ENCODE results near the gene ITGAV.

The ITGAV gene

DNA sequence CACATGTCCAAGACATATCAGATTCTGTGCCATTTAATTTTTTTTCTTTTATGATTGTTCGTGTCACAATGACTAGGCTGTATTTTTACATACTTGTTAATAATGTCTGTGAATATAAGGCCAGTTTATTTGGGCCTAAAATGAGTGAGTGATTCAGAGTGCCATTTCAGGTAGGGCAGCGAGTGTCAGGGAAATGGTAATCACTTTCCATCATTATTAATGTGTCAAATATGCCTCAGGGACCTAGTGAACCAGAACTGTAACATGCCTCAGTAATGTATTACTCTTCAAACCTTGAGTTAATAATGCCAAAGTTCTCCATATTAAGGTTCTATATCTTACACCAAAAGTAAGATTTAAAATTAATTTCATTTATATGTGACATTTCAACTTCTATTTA, 112.6 kb downstream of the ITGAV start:
- Histone ChIP-seq H3K9me3 (ENCODE audit: low read length) (no peaks in the 10 kb centered on the region), H3K36me3 (ENCODE audit: insufficient read depth, low read length) (no peaks in the 10 kb centered on the region), H3K27ac (ENCODE audit: low read depth, low read length) (no peak overlapping the region), H3K4me3 (ENCODE audit: low read depth in 1 of 2, low read length in 2 of 2) (no peak overlapping the region), H3K4me1 (ENCODE audit: insufficient read depth, low read length) (no peaks in the 10 kb centered on the region), H3K27me3 (ENCODE audit: control insufficient read depth in 1 of 2, insufficient read depth in 2 of 2, low read length in 2 of 2) (no peaks in the 10 kb centered on the region), H3K9ac (ENCODE audit: low read length) (no peak overlapping the region)

DNA sequence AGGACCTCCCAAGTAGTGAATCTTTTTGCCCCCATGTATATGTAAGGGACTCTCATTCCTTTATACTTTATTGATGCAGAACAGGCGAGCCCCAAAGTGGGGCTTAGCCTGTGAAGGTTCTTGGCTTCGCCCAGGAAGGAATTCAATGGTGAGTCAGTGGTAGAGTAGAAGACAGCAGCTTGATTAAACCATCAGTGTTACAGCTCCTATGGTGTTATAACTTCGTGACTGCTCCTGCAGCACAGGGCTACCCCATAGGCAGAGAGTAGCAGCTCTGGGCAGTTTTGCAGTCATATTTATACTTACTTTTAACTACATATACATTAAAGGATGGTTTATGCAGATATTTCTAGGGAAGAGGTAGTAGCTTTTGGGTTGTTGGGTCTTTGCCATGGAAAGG, 115.0 kb downstream of the ITGAV start:
- Histone ChIP-seq H3K27me3 (ENCODE audit: control insufficient read depth in 1 of 2, insufficient read depth in 2 of 2, low read length in 2 of 2) (no peaks in the 10 kb centered on the region), H3K9ac (ENCODE audit: low read length) (no peak overlapping the region), H3K9me3 (ENCODE audit: low read length) (no peaks in the 10 kb centered on the region), H3K4me3 (ENCODE audit: low read depth in 1 of 2, low read length in 2 of 2) (no peak overlapping the region), H3K36me3 (ENCODE audit: insufficient read depth, low read length) (no peaks in the 10 kb centered on the region), H3K27ac (ENCODE audit: low read depth, low read length) (no peak overlapping the region), H3K4me1 (ENCODE audit: insufficient read depth, low read length) (no peaks in the 10 kb centered on the region)

DNA sequence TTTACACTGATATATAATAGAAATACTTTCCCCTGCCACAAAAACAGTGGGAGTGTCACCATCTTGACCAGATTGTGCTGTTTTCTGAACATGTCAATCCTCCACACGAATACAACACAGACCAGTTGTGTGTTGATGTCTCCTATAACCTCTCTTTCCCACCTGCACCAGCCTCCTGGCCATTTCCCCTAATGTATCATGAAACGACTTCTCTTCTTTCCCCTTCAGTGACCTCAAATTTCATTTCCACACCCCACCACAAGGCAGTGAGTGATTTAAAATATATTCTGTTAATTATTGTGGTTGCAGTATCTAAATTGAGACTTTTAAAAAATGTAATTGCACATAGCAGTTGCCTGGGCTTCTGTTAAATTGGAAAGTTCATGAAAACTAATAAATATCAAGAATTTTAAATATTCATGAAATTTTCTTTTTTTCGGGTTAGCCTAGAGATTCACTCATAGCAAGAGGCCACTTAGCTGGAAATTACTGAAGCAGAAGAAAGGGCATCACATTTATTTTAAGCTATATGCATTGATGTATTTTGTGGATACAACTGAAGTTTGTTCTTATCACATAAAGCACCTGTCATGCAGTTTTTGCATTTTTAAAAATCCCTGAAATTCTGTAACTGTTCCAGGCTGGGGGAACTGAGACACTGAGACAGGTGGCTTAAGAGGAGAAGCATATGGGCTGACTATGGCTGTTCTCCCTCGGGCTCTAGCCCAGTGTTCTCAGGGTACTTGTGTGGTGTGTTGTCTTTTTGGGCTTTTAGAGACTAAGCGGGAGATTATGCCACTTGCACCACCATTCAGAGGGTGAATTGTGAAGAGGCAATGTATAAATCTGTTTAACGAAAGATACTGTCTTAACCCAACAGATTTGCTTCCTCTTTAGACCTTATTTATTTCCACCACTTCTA, 119.9 kb downstream of the ITGAV start:
- no peaks in the 10 kb centered on the region for H3K36me3 ChIP-seq (ENCODE audit: insufficient read depth, low read length)
- no peak overlapping the region for H3K27ac ChIP-seq (ENCODE audit: low read depth, low read length)
- H3K9me3 ChIP-seq (ENCODE audit: low read length) = no peaks in the 10 kb centered on the region
- no peaks in the 10 kb centered on the region for H3K4me1 ChIP-seq (ENCODE audit: insufficient read depth, low read length)
- no peak overlapping the region for H3K4me3 ChIP-seq (ENCODE audit: low read depth in 1 of 2, low read length in 2 of 2)
- no peaks in the 10 kb centered on the region for H3K27me3 ChIP-seq (ENCODE audit: control insufficient read depth in 1 of 2, insufficient read depth in 2 of 2, low read length in 2 of 2)
- no peak overlapping the region for H3K9ac ChIP-seq (ENCODE audit: low read length)

DNA sequence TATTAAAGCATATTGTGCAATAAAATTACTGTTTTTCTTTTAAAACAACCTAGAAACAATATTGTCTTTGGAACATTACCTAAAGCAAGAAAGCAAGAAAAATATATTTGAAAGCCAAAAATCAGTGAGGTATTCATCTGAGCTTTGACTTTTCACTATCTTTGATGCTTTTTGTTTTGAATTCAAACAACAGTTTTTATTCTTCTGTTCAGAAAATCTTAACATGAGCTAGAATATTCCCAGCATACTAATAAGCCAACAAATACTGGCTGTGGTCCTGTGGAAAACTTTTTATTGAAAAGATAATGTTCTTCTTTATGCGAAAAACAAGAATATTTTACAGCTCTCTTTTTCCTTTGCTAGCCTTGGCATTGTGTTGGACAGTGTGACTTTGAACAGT, 123.8 kb downstream of the ITGAV start:
- Histone ChIP-seq H3K9ac (ENCODE audit: low read length) (no peak overlapping the region), H3K4me1 (ENCODE audit: insufficient read depth, low read length) (peaks cover 5% of the 10 kb centered on the region), H3K9me3 (ENCODE audit: low read length) (no peaks in the 10 kb centered on the region), H3K36me3 (ENCODE audit: insufficient read depth, low read length) (no peaks in the 10 kb centered on the region), H3K27me3 (ENCODE audit: control insufficient read depth in 1 of 2, insufficient read depth in 2 of 2, low read length in 2 of 2) (no peaks in the 10 kb centered on the region), H3K27ac (ENCODE audit: low read depth, low read length) (no peak overlapping the region), H3K4me3 (ENCODE audit: low read depth in 1 of 2, low read length in 2 of 2) (no peak overlapping the region)

DNA sequence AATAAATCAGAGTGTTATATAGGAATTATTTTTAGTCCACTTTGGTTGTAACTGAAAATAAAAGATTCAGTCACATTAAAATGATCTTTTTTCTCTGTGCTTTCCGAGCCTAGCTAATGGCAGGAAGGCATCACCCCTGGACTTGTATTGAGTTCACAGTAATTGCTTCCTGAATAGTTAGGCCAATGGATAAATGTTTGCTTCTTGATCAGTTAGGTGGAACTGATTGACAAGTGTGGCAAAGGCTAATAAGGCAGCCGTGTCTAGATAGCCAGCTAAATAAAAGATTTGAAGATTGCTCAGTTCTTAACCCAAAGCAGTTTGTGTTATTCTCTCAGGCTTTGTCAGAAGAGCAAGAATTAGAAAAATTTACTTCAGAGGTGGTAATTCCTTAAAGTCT, 124.8 kb downstream of the ITGAV start:
- H3K9ac ChIP-seq (ENCODE audit: low read length) = no peak overlapping the region
- H3K27ac ChIP-seq (ENCODE audit: low read depth, low read length) = no peak overlapping the region
- H3K36me3 ChIP-seq (ENCODE audit: insufficient read depth, low read length) = no peaks in the 10 kb centered on the region
- no peaks in the 10 kb centered on the region for H3K27me3 ChIP-seq (ENCODE audit: control insufficient read depth in 1 of 2, insufficient read depth in 2 of 2, low read length in 2 of 2)
- no peaks in the 10 kb centered on the region for H3K9me3 ChIP-seq (ENCODE audit: low read length)
- peaks cover 5% of the 10 kb centered on the region for H3K4me1 ChIP-seq (ENCODE audit: insufficient read depth, low read length)
- no peak overlapping the region for H3K4me3 ChIP-seq (ENCODE audit: low read depth in 1 of 2, low read length in 2 of 2)

DNA sequence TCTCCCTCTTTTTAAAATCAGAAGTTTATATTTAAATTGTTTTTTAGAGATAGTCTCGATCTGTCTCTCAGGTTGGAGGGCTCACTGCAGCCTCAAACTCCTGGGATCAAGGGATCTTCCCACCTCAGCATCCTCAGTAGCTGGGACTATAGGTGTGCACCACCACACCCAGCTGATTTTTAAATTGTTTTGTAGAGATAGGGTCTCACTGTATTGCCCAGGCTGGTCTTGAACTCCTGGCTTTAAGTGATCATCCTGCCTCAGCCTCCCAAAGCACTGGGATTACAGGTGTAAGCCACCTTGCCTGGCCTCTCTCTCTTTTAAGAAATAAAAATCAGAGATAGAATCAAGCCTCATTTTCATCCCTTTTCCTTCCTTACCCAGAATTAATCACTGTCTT, 126.1 kb downstream of the ITGAV start:
- H3K27me3 ChIP-seq (ENCODE audit: control insufficient read depth in 1 of 2, insufficient read depth in 2 of 2, low read length in 2 of 2) = no peaks in the 10 kb centered on the region
- no peak overlapping the region for H3K9ac ChIP-seq (ENCODE audit: low read length)
- H3K4me1 ChIP-seq (ENCODE audit: insufficient read depth, low read length) = peaks cover 7% of the 10 kb centered on the region
- no peak overlapping the region for H3K4me3 ChIP-seq (ENCODE audit: low read depth in 1 of 2, low read length in 2 of 2)
- H3K36me3 ChIP-seq (ENCODE audit: insufficient read depth, low read length) = no peaks in the 10 kb centered on the region
- H3K27ac ChIP-seq (ENCODE audit: low read depth, low read length) = no peak overlapping the region
- H3K9me3 ChIP-seq (ENCODE audit: low read length) = no peaks in the 10 kb centered on the region

DNA sequence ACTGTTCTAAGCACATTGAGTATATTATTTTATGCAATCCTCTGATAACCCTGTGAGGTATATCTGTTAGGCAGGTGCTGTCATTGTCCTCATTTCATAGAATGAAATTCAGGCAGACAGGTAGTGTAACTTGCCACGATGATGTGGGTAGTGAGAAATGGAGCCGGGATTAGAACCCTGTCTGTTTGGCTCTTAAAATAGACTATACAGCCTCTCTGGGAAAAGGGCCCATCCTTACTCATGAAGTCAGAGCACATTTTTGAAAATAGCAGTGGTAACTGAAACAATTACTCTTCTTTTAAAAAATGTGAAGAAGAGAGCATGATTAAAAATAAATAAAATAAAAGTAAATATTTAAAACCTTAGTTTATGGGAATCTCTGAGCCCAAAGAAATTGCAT, 127.0 kb downstream of the ITGAV start:
- H3K27ac ChIP-seq (ENCODE audit: low read depth, low read length) = no peak overlapping the region

DNA sequence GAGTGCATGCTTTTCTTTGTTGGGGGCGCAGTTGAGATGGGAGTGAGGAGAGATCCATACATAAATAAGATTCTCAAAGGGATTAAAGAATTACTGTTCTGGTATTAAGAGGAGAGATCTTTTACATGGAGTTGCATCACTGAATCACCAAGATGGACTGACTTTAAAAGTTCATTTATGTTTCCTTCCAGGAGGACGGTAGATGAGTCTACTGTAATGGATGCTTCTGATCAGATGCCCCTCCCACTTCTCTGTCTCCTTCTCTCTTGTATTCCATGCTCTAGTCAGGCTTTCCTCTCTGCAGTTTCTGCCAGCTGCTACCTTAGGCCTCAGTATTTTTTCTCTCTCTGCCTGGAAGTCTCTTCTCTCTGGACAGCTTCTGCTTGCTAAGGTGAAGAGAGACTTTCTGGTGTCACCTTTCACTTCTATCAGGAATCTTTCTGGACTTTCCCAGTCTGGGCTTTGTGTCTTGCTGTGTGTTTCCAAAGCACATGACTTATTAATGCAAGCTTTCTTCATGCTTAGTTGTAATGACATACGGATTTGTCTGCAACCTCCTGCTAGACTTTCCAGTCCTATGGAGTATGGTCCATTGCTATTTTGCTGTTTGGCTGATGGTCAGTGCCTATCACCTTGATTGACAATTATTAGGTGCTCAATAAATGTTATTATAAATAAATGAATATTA, 127.6 kb downstream of the ITGAV start:
- Histone ChIP-seq H3K36me3 (ENCODE audit: insufficient read depth, low read length) (no peaks in the 10 kb centered on the region), H3K9me3 (ENCODE audit: low read length) (no peaks in the 10 kb centered on the region), H3K9ac (ENCODE audit: low read length) (no peak overlapping the region), H3K4me1 (ENCODE audit: insufficient read depth, low read length) (peaks cover 9% of the 10 kb centered on the region), H3K4me3 (ENCODE audit: low read depth in 1 of 2, low read length in 2 of 2) (no peak overlapping the region), H3K27me3 (ENCODE audit: control insufficient read depth in 1 of 2, insufficient read depth in 2 of 2, low read length in 2 of 2) (no peaks in the 10 kb centered on the region), H3K27ac (ENCODE audit: low read depth, low read length) (no peak overlapping the region)

More for the DNA sequence above, 127.0 kb downstream of the ITGAV start:
- Histone ChIP-seq H3K36me3 (ENCODE audit: insufficient read depth, low read length) (no peaks in the 10 kb centered on the region), H3K27me3 (ENCODE audit: control insufficient read depth in 1 of 2, insufficient read depth in 2 of 2, low read length in 2 of 2) (no peaks in the 10 kb centered on the region), H3K9me3 (ENCODE audit: low read length) (no peaks in the 10 kb centered on the region), H3K4me3 (ENCODE audit: low read depth in 1 of 2, low read length in 2 of 2) (no peak overlapping the region), H3K4me1 (ENCODE audit: insufficient read depth, low read length) (peaks cover 9% of the 10 kb centered on the region), H3K9ac (ENCODE audit: low read length) (no peak overlapping the region)

DNA sequence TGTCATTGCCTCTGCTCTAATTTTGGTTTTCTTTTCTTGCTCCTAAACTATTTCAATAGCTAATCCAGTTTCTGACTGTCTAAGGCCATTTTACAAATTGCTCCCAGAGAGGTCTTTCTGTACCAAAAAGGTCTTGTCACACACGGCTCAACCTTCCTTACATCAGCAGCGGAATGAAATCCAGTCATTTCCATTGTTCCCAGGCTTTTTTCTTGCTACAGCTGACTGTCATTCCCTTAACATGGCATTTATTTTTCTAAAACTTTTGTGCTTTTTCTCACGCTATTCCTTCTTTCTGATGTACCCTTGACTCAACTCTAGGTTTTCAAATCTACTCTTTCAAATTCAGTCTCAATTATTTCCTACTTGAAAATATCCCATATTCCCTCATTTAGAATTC, 128.3 kb downstream of the ITGAV start:
- no peaks in the 10 kb centered on the region for H3K27me3 ChIP-seq (ENCODE audit: control insufficient read depth in 1 of 2, insufficient read depth in 2 of 2, low read length in 2 of 2)
- H3K36me3 ChIP-seq (ENCODE audit: insufficient read depth, low read length) = no peaks in the 10 kb centered on the region
- peaks cover 9% of the 10 kb centered on the region for H3K4me1 ChIP-seq (ENCODE audit: insufficient read depth, low read length)
- H3K9ac ChIP-seq (ENCODE audit: low read length) = no peak overlapping the region
- H3K9me3 ChIP-seq (ENCODE audit: low read length) = no peaks in the 10 kb centered on the region
- no peak overlapping the region for H3K27ac ChIP-seq (ENCODE audit: low read depth, low read length)
- H3K4me3 ChIP-seq (ENCODE audit: low read depth in 1 of 2, low read length in 2 of 2) = no peak overlapping the region

DNA sequence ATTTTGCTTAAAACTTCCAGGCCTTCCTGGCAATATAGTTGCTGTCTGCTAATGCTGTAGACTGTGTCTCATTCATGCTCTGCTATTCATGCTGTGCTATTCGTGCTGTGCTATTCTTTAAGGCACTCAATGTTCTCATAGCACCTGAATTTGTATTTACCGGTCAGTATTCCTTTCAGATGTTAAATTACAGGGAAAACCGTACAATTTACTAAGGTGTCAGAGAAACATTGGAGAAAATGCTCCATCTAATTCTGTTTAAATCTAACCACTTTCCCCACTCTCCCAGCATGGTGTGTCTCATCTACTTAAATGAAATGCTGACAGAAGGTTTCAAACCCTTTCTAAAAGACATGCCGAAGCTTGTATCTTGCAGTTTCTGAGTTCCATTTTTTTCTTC, 129.0 kb downstream of the ITGAV start:
- Histone ChIP-seq H3K9me3 (ENCODE audit: low read length) (no peaks in the 10 kb centered on the region), H3K36me3 (ENCODE audit: insufficient read depth, low read length) (no peaks in the 10 kb centered on the region), H3K27me3 (ENCODE audit: control insufficient read depth in 1 of 2, insufficient read depth in 2 of 2, low read length in 2 of 2) (no peaks in the 10 kb centered on the region), H3K27ac (ENCODE audit: low read depth, low read length) (no peak overlapping the region), H3K4me1 (ENCODE audit: insufficient read depth, low read length) (peaks cover 9% of the 10 kb centered on the region), H3K9ac (ENCODE audit: low read length) (no peak overlapping the region), H3K4me3 (ENCODE audit: low read depth in 1 of 2, low read length in 2 of 2) (no peak overlapping the region)

DNA sequence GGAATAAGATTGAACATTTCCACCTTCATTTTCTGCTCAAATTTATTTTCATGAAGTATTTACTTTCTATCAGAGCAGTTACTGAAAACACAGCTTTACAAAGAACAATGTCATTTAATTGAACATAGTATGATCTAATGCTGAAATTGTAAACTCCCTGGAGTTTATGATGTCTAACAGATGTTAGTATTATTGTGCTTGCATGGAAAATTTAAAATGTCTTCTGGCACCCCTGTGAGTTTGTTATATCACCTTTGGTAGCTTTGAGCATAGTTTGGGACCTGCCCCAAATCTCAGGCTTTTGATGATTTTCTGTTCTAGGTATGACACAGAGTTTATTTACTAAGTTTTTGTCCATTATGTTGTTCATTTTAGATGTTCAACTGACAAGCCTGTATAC, 132.1 kb downstream of the ITGAV start:
- Histone ChIP-seq H3K4me3 (ENCODE audit: low read depth in 1 of 2, low read length in 2 of 2) (no peak overlapping the region), H3K9me3 (ENCODE audit: low read length) (no peaks in the 10 kb centered on the region), H3K27me3 (ENCODE audit: control insufficient read depth in 1 of 2, insufficient read depth in 2 of 2, low read length in 2 of 2) (no peaks in the 10 kb centered on the region), H3K36me3 (ENCODE audit: insufficient read depth, low read length) (no peaks in the 10 kb centered on the region), H3K4me1 (ENCODE audit: insufficient read depth, low read length) (peaks cover 9% of the 10 kb centered on the region), H3K27ac (ENCODE audit: low read depth, low read length) (no peak overlapping the region), H3K9ac (ENCODE audit: low read length) (no peak overlapping the region)
